GM21619 (cell line): ENCODE results near the gene FOXD4.
"Not testable (repeated sequence)": the region's sequence is repeated elsewhere in the genome, so short reads cannot be mapped to it uniquely, and the experiment has no call there.

Source experiments
- ATAC-seq: cut with Tn5 transposase; IDR thresholded peaks from one replicate; pipeline ENCODE4 v1.9.1; 2021; ENCODE audit not compliant: unreplicated experiment

FOXD4 gene

GRCh38 chr9:94323-94722 is 23.9 kb downstream of the FOXD4 start:
- not testable (repeated sequence) for ATAC-seq

GRCh38 chr9:93909-94308 is 24.3 kb downstream of the FOXD4 start:
- ATAC-seq: not testable (repeated sequence)

GRCh38 chr9:90851-91250 is 27.4 kb downstream of the FOXD4 start:
- ATAC-seq: not testable (repeated sequence)

GRCh38 chr9:88396-89037 is 29.7 kb downstream of the FOXD4 start:
- peak; percentile 84 for ATAC-seq

GRCh38 chr9:87860-88259 is 30.4 kb downstream of the FOXD4 start:
- not testable (repeated sequence) for ATAC-seq

GRCh38 chr9:87105-87504 is 31.1 kb downstream of the FOXD4 start:
- not testable (repeated sequence) for ATAC-seq

GRCh38 chr9:86697-87096 is 31.5 kb downstream of the FOXD4 start:
- not testable (repeated sequence) for ATAC-seq

GRCh38 chr9:82932-83689 is 35.1 kb downstream of the FOXD4 start:
- not testable (repeated sequence) for ATAC-seq

GRCh38 chr9:78333-78732 is 39.9 kb downstream of the FOXD4 start:
- ATAC-seq: not testable (repeated sequence)

- not testable (repeated sequence) for ATAC-seq
These were observed 41.8 kb downstream of the FOXD4 start for GRCh38 chr9:76389-76788.

- not testable (repeated sequence) for ATAC-seq
These were observed 44.2 kb downstream of the FOXD4 start for GRCh38 chr9:73900-74525.

GRCh38 chr9:73076-73899 is 44.9 kb downstream of the FOXD4 start:
- ATAC-seq: not testable (repeated sequence)
